H9 (cell line): ENCODE data around the gene LRRC8B. TPM values are rescaled to one million over a fixed set of nuclear protein-coding genes. Genes with fewer than 3 reads are reported as not detected.

Experiments used
- DNase-seq: peaks from one replicate; pipeline ENCODE4 v3.0.0-alpha.2; 2017
- H2AFZ ChIP-seq: one replicate; pipeline ENCODE4 v1.6.1; 2013; ENCODE audit warnings: mild to moderate bottlenecking, low read length, control low read depth, moderate library complexity
- H2AK5ac ChIP-seq: 2 replicates; pipeline ENCODE4 v1.6.1; 2013; ENCODE audit warnings: low read length, control low read depth, mixed read lengths; ENCODE audit not compliant: insufficient read length
- H2BK120ac ChIP-seq: one replicate; pipeline ENCODE4 v1.6.1; 2013; ENCODE audit warnings: low read depth, mild to moderate bottlenecking, low read length, control low read depth, inconsistent platforms; ENCODE audit not compliant: poor library complexity, severe bottlenecking
- H2BK12ac ChIP-seq: 2 replicates; pipeline ENCODE4 v1.6.1; 2013; ENCODE audit warnings: low read length, control low read depth, mixed read lengths, low read depth; ENCODE audit not compliant: insufficient read length
- H2BK15ac ChIP-seq: 2 replicates; pipeline ENCODE4 v1.6.1; 2013; ENCODE audit warnings: low read depth, low read length, control low read depth
- H2BK20ac ChIP-seq: one replicate; pipeline ENCODE4 v1.6.1; 2013; ENCODE audit warnings: low read depth, mild to moderate bottlenecking, low read length, control low read depth, inconsistent platforms; ENCODE audit not compliant: poor library complexity, severe bottlenecking
- H2BK5ac ChIP-seq: 2 replicates; pipeline ENCODE4 v1.6.1; 2013; ENCODE audit warnings: low read length, control low read depth, mixed read lengths; ENCODE audit not compliant: insufficient read length
- H3K14ac ChIP-seq: 2 replicates; pipeline ENCODE4 v1.6.1; 2013; ENCODE audit warnings: low read length, control low read depth; ENCODE audit not compliant: insufficient read depth
- H3K18ac ChIP-seq: 2 replicates; pipeline ENCODE4 v1.6.1; 2013; ENCODE audit warnings: low read depth, mild to moderate bottlenecking, mixed read lengths, low read length, control low read depth; ENCODE audit not compliant: insufficient read length
- H3K23ac ChIP-seq: 2 replicates; pipeline ENCODE4 v1.6.1; 2013; ENCODE audit warnings: low read length, control low read depth, mixed read lengths, low read depth; ENCODE audit not compliant: insufficient read length
- H3K23me2 ChIP-seq: 2 replicates; pipeline ENCODE4 v1.6.1; 2013; ENCODE audit warnings: low read depth, mild to moderate bottlenecking, mixed read lengths, low read length, control low read depth; ENCODE audit not compliant: insufficient read length, poor library complexity, severe bottlenecking
- H3K27ac ChIP-seq: 2 replicates; pipeline ENCODE4 v1.5.1; 2013; ENCODE audit warnings: low read length, control low read depth, mixed read lengths, low read depth; ENCODE audit not compliant: insufficient read length
- H3K27me3 ChIP-seq: 2 replicates; pipeline ENCODE4 v1.6.1; 2013; ENCODE audit warnings: low read length, control low read depth, inconsistent platforms; ENCODE audit not compliant: insufficient read depth
- H3K4ac ChIP-seq: 2 replicates; pipeline ENCODE4 v1.6.1; 2013; ENCODE audit warnings: low read depth, mild to moderate bottlenecking, control low read depth, inconsistent platforms, low read length, moderate library complexity
- H3K4me1 ChIP-seq: 2 replicates; pipeline ENCODE4 v1.6.1; 2013; ENCODE audit warnings: low read length, control low read depth, inconsistent platforms; ENCODE audit not compliant: insufficient read depth
- H3K4me2 ChIP-seq: 2 replicates; pipeline ENCODE4 v1.6.1; 2013; ENCODE audit warnings: low read length, control low read depth, mixed read lengths; ENCODE audit not compliant: insufficient read length, insufficient read depth
- H3K56ac ChIP-seq: 2 replicates; pipeline ENCODE4 v1.6.1; 2013; ENCODE audit warnings: low read depth, mild to moderate bottlenecking, mixed read lengths, low read length, control low read depth; ENCODE audit not compliant: insufficient read length
- H3K79me1 ChIP-seq: 2 replicates; pipeline ENCODE4 v1.6.1; 2013; ENCODE audit warnings: low read depth, mild to moderate bottlenecking, moderate library complexity, low read length, control low read depth, inconsistent platforms; ENCODE audit not compliant: insufficient read depth, poor library complexity, severe bottlenecking
- H3K79me2 ChIP-seq: 2 replicates; pipeline ENCODE4 v1.6.1; 2013; ENCODE audit warnings: low read length, control low read depth, inconsistent platforms; ENCODE audit not compliant: insufficient read depth
- H3K9ac ChIP-seq: 2 replicates; pipeline ENCODE4 v1.6.1; 2013; ENCODE audit warnings: low read length, control low read depth, mixed read lengths; ENCODE audit not compliant: insufficient read length; ENCODE audit errors: extremely low read depth
- H3K9me3 ChIP-seq: one replicate; pipeline ENCODE4 v1.6.1; 2013; ENCODE audit warnings: low read depth, low read length, inconsistent platforms; ENCODE audit not compliant: control insufficient read depth
- H3T11ph ChIP-seq: one replicate; pipeline ENCODE4 v1.6.1; 2013; ENCODE audit warnings: mild to moderate bottlenecking, low read length, control low read depth, inconsistent platforms
- H4K20me1 ChIP-seq: one replicate; pipeline ENCODE4 v1.6.1; 2013; ENCODE audit not compliant: control insufficient read depth, insufficient read length, insufficient read depth
- H4K5ac ChIP-seq: 2 replicates; pipeline ENCODE4 v1.6.1; 2013; ENCODE audit warnings: low read depth, mild to moderate bottlenecking, mixed read lengths, low read length, control low read depth; ENCODE audit not compliant: insufficient read length
- H4K8ac ChIP-seq: replicated peaks from 2 replicates; pipeline ENCODE4 v1.6.1; 2013; ENCODE audit warnings: low read length, control low read depth, mixed read lengths, low read depth; ENCODE audit not compliant: insufficient read length
- H4K91ac ChIP-seq: 2 replicates; pipeline ENCODE4 v1.6.1; 2013; ENCODE audit warnings: low read depth, mild to moderate bottlenecking, moderate library complexity, mixed read lengths, low read length, control low read depth; ENCODE audit not compliant: insufficient read length
- H3K27ac Mint-ChIP-seq, 3 experiments: 2 replicates in 2 of 3; 3 replicates in 1 of 3; pipeline ENCODE4 v1.8.0; 2020 to 2021; ENCODE audit warnings: mixed read lengths in 3 of 3, mild to moderate bottlenecking in 1 of 3, moderate library complexity in 1 of 3
- H3K27me3 Mint-ChIP-seq: 2 replicates; pipeline ENCODE4 v1.8.0; 2021; ENCODE audit warnings: low read depth, mild to moderate bottlenecking, moderate library complexity, mixed read lengths
- H3K36me3 Mint-ChIP-seq, 3 experiments: 2 replicates in 2 of 3; 3 replicates in 1 of 3; pipeline ENCODE4 v1.8.0; 2020 to 2021; ENCODE audit warnings: low read depth in 3 of 3, mixed read lengths in 3 of 3; ENCODE audit not compliant: insufficient read depth in 1 of 3
- H3K4me1 Mint-ChIP-seq, 2 experiments: 2 replicates each; pipeline ENCODE4 v1.8.0; 2020; ENCODE audit warnings: mixed read lengths in 2 of 2
- H3K4me3 Mint-ChIP-seq, 2 experiments: 2 replicates in 1 of 2; 3 replicates in 1 of 2; pipeline ENCODE4 v1.8.0; 2020 to 2021; ENCODE audit warnings: mild to moderate bottlenecking in 2 of 2, mixed read lengths in 2 of 2, moderate library complexity in 1 of 2
- H3K9me3 Mint-ChIP-seq, 2 experiments: 2 replicates in 1 of 2; 3 replicates in 1 of 2; pipeline ENCODE4 v1.8.0; 2020; ENCODE audit warnings: mild to moderate bottlenecking in 2 of 2, mixed read lengths in 2 of 2, moderate library complexity in 1 of 2
- WGBS: extraction: QIAGEN DNeasy Blood & Tissue Kit; methylation state at CpG from one replicate; pipeline ENCODE4 v1.1.7; 2013; ENCODE audit warnings: missing lambda C conversion rate, low lambda C conversion rate, mixed read lengths; ENCODE audit not compliant: insufficient read length; ENCODE audit errors: extremely low coverage; 5-methylcytosine and 5-hydroxymethylcytosine counted together
- total RNA-seq: library from RNA; stranded (reverse); gene quantifications from 2 replicates; pipeline ENCODE4 v1.2.1, GENCODE V29; 2021
- TF ChIP-seq, protein P1 (sequence below): fragments of 200-600 bp; sonication (generic); conservative IDR thresholded peaks from 3 replicates; pipeline ENCODE4 v1.8.0; 2021; ENCODE audit warnings: antibody characterized with exemption, mild to moderate bottlenecking

The LRRC8B gene
- total RNA-seq, 1 experiment from 2014 or later, result 33.2 TPM

DNA sequence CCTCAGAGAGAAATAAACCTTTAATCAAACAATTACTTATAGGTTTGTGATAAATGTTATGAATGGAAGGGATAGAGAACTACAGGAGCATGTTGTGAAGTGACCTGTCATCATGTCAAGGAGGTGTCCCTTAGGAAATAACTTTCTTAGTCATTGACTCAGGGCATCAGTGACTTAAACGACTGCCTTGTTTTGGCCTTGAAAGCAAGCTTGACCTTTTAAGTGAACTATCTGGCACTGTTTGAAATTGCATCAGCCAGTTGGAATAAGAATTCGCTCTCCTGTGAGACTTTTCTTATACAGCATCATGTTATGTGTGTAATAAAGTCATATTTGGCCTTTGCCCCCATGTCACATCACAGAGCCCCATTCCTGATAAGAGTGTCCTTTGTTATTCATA lies 30.9 kb downstream of the LRRC8B start:
- Histone ChIP-seq H4K20me1 (no peaks in the 10 kb centered on the region), H2AFZ (no peak overlapping the region), H4K5ac (no peak overlapping the region), H3K56ac (no peak overlapping the region), H3K4me2 (no peak overlapping the region), H3K23ac (no peak overlapping the region), H3K9ac (no peak overlapping the region), H2BK120ac (no peak overlapping the region), H3K79me2 (no peaks in the 10 kb centered on the region), H3K27ac (no peak overlapping the region), H2BK15ac (no peak overlapping the region), H4K91ac (no peak overlapping the region), H3K18ac (no peak overlapping the region), H2AK5ac (no peak overlapping the region), H3K4ac (no peak overlapping the region), H3K27me3 (no peaks in the 10 kb centered on the region), H3K23me2 (no peaks in the 10 kb centered on the region), H2BK5ac (no peak overlapping the region), H2BK12ac (no peak overlapping the region), H3K4me1 (no peaks in the 10 kb centered on the region; the same call in 1 of the 2 replicates), H3K9me3 (no peaks in the 10 kb centered on the region), H3K79me1 (no peaks in the 10 kb centered on the region), H4K8ac (no peak overlapping the region), H2BK20ac (no peak overlapping the region), H3T11ph (no peak overlapping the region), H3K14ac (no peak overlapping the region)
- DNase-seq, result no peak
- TF ChIP-seq, protein P1, sequence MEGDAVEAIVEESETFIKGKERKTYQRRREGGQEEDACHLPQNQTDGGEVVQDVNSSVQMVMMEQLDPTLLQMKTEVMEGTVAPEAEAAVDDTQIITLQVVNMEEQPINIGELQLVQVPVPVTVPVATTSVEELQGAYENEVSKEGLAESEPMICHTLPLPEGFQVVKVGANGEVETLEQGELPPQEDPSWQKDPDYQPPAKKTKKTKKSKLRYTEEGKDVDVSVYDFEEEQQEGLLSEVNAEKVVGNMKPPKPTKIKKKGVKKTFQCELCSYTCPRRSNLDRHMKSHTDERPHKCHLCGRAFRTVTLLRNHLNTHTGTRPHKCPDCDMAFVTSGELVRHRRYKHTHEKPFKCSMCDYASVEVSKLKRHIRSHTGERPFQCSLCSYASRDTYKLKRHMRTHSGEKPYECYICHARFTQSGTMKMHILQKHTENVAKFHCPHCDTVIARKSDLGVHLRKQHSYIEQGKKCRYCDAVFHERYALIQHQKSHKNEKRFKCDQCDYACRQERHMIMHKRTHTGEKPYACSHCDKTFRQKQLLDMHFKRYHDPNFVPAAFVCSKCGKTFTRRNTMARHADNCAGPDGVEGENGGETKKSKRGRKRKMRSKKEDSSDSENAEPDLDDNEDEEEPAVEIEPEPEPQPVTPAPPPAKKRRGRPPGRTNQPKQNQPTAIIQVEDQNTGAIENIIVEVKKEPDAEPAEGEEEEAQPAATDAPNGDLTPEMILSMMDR, result no peak
- Mint-ChIP-seq H3K4me1 (peaks cover 13 to 29% of the 10 kb centered on the region in 2 experiments), H3K4me3 (no peak overlapping the region), H3K9me3 (peaks cover 0 to 3% of the 10 kb centered on the region in 2 experiments; a peak in 3 of 5 replicates), H3K27me3 (no peaks in the 10 kb centered on the region), H3K27ac (peak overlapping the region in 1 of 3 experiments; percentile 34; a peak in 1 of 7 replicates), H3K36me3 (peaks cover 21 to 31% (median 23%) of the 10 kb centered on the region in 3 experiments)
- no CpG with 5 or more reads among the region's 2 CpGs for WGBS
